HL-60/S4 treated with phorbol 12-myristate 13-acetate at 8.2 ng/mL for 4 days and 3 days (cell line): ENCODE measurements around the gene RFTN2.
"Not testable (repeated sequence)": the region's sequence is repeated elsewhere in the genome, so short reads cannot be mapped to it uniquely, and the experiment has no call there.

Experiments used
- in situ Hi-C: fragments of 300-500 bp; cut with MboI; formaldehyde crosslinking; loops from 2 replicates; pipeline ENCODE4 v1.15.0; 2022; ENCODE audit warnings: low sequenced_read_pairs

Gene RFTN2

GRCh38 chr2:197556456-197556855 is 118.9 kb downstream of the RFTN2 start:
- in situ Hi-C loops: no loop called here

DNA sequence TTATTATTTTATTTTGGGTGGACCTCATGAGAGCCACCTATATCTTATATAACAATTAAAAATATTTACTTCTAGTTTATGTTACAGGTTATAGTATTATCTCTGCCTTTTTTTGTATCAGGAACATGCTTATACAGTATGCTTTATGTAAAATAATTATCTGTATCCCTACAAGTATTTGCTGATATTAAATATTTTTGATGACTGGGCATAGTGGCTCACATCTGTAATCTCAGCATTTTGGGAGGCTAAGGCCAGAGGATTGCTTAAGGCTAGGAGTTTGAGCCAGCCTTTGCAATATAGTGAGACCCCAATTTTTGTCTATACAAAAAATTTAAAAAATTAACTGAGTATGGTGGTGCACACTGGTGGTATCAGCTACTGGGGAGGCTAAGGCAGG is 119.9 kb downstream of the RFTN2 start:
- in situ Hi-C loops: no loop called here

GRCh38 chr2:197551260-197551659 is 124.1 kb downstream of the RFTN2 start:
- in situ Hi-C loops: not testable (repeated sequence)

GRCh38 chr2:197548582-197548981 is 126.8 kb downstream of the RFTN2 start:
- in situ Hi-C loops: no loop called here

DNA sequence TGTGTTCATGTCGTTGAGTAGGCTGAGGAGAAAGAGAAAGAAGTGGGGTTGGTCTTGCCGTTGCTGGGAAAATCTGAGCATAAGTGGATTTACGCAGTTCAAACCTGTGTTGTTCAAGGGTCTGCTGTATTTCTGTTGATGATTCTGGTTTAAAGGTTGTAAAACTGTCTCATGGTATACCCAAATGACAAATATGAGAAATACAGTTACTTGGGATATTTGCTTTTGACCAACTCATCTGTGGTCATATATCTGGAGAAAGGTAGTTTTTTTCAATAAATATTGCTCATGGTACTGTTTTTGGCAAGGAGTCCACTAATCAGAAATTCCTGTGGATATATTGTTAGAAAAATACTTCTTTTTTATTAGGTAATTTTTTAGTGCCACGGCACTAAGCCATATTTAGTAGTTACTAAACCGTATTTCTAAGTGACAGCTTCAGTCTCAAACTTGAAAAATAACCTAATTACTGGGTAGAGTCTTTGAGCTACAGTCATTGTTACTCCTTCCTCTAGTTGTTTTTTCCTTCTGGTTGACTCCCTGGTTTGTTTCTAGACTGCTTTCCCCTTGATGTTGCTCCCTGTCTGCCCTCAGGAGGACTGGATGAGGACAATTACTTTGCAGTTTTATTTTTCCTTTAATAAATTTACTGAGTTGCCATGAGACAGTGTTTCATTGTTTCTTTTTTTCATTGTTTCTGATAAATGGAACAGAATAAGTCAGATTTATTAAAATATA is 128.1 kb downstream of the RFTN2 start:
- in situ Hi-C loops: no loop called here

DNA sequence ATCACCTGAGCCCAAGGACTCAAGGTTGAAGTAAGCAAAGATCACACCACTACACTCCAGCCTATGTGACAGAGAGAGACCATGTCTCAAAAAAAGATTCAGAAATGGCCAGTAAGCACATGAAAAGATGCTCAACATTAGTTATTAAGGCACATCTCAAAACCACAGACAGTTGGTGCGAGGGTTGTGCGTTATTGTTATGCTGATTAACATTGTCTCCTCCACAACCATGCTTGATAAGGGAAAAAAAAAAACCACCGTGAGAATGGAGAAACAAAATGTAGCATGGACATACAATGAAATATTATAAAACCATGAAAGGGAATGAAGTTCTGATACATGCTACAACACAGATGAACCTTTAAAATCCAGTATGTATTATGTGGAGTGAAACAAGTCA is 132.2 kb downstream of the RFTN2 start:
- in situ Hi-C loops: no loop called here

DNA sequence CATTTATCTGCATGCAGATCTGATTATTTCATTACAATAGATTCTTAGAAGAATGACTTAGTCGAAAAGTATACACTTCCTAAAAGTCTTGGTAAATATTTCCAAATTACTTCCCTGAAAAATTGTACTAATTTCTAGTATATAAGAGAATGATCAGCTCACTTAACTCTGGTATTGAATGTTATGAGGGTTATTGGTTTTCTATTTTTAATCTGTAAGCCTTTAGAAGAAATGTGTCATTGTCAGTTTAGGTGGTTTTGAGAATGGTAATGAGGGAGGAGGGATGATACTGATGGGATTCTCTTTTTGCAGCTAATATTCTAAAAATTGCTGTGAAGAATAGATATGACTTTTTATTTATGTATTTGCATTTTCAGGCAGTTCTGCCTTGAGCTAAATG is 135.7 kb downstream of the RFTN2 start:
- in situ Hi-C loops: no loop called here

DNA sequence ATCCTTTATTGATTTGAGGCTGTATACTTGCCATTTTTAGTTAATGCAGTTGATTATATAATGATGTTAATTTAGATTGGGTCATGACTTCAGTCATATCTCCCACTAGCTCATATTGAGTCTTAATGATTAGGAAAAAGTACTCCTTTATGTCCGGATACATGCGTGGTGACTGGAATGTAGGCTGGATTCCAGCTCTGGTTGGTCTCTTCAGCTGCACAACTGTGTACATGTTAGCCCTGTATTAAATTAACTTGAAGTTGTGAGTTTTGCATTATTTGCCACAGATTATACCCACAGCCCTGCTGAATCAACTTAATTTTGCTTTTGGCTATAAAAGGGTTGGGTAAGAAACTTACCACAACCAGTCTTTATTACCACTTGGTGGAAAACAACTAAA is 137.0 kb downstream of the RFTN2 start:
- in situ Hi-C loops: no loop called here
